Vagina (tissue), 2 donors: Measurements from ENCODE around the gene FAM151A.

ENCODE experiments used
- POLR2AphosphoS5 ChIP-seq, 2 donors: sonication (generic); formaldehyde crosslinking; IDR thresholded peaks; one replicate each; pipeline ENCODE4 v1.9.0; 2017; ENCODE audit warnings: antibody characterized with exemption in 2 of 2, mild to moderate bottlenecking in 2 of 2, low read depth in 1 of 2; ENCODE audit not compliant: insufficient read depth in 1 of 2
- TF ChIP-seq, protein P1 (sequence below), 3 experiments: fragments of 450-650 bp in 2 of 3; fragments of 200-600 bp in 1 of 3; sonication (generic) in 1 of 3; IDR thresholded peaks; one replicate each; pipeline ENCODE4 v1.5.1; 2017 to 2019; ENCODE audit warnings: antibody characterized with exemption in 3 of 3, mild to moderate bottlenecking in 2 of 3, moderate library complexity in 2 of 3

DNA sequence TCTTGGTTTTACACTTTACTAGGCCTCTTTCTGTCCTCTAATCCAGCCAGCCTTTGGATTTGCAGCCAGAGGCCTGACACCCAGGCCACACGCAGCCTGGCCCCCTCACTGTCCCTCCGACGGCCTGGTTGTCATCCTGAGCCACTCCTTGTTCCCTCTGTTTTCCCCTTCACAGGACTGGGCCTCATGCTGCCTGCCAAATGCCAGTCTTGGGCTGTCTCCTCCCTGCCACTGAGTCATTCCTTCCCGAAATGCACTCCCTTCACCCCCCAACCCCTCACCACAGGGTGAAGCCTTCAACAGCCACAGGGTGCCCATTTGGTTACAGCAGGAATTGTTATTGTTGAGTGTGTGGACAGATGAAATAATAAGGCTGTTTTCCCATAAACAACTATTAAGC lies 54.0 kb downstream of the FAM151A start:
- TF ChIP-seq, protein P1, sequence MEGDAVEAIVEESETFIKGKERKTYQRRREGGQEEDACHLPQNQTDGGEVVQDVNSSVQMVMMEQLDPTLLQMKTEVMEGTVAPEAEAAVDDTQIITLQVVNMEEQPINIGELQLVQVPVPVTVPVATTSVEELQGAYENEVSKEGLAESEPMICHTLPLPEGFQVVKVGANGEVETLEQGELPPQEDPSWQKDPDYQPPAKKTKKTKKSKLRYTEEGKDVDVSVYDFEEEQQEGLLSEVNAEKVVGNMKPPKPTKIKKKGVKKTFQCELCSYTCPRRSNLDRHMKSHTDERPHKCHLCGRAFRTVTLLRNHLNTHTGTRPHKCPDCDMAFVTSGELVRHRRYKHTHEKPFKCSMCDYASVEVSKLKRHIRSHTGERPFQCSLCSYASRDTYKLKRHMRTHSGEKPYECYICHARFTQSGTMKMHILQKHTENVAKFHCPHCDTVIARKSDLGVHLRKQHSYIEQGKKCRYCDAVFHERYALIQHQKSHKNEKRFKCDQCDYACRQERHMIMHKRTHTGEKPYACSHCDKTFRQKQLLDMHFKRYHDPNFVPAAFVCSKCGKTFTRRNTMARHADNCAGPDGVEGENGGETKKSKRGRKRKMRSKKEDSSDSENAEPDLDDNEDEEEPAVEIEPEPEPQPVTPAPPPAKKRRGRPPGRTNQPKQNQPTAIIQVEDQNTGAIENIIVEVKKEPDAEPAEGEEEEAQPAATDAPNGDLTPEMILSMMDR (IDR thresholded peaks at IDR 0.05), result no peak
- no peak for TF ChIP-seq POLR2AphosphoS5 (IDR thresholded peaks at IDR 0.05; ENCODE audit: insufficient read depth in 1 of 2, low read depth in 1 of 2)
